GM12874 (cell line): ENCODE results near the gene GTF3C2.

Experiments
- TF ChIP-seq, protein P1 (sequence below): IDR thresholded peaks from 2 replicates; pipeline ENCODE4 v1.5.1; 2011; ENCODE audit warnings: low read depth, mild to moderate bottlenecking, control low read depth, low read length, moderate library complexity; ENCODE audit not compliant: insufficient read depth

The GTF3C2 gene

DNA sequence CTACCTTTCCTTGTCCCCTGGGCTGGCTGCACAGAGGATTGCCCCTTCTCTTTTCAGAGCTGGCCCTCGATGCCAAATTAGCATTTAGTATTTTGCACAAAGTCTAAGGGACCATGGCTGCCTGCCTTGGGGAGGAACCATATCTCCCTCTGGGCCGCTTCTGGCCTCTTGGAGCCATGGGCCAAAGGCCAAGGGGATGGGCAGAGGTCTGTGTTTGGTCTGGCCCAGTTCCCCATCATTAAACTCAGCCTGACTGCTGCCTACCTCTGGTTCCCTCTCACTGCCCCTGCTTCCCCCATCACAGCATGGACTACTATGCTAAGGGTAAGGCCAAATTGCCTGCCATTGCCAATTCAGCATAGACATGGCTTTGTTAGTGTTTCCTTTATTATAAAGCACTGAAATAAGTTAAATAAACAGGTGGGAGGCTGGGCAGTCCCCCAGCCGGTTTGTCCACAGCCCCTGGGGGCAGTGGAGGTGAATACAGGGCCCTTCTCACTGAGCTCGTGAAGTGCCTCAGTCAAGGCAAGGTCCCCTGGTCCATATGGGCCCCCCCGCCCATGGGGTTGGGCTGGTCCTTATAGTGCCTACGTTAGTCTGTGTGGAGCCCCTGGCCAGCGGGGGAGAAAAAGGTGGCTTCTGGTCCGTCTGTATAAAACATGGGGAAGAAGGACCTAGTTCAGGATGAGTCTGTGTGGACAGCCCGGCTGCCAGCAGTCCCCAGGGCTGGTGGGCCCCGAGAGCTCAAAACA lies 20.5 kb upstream of the GTF3C2 start:
- TF ChIP-seq, protein P1, sequence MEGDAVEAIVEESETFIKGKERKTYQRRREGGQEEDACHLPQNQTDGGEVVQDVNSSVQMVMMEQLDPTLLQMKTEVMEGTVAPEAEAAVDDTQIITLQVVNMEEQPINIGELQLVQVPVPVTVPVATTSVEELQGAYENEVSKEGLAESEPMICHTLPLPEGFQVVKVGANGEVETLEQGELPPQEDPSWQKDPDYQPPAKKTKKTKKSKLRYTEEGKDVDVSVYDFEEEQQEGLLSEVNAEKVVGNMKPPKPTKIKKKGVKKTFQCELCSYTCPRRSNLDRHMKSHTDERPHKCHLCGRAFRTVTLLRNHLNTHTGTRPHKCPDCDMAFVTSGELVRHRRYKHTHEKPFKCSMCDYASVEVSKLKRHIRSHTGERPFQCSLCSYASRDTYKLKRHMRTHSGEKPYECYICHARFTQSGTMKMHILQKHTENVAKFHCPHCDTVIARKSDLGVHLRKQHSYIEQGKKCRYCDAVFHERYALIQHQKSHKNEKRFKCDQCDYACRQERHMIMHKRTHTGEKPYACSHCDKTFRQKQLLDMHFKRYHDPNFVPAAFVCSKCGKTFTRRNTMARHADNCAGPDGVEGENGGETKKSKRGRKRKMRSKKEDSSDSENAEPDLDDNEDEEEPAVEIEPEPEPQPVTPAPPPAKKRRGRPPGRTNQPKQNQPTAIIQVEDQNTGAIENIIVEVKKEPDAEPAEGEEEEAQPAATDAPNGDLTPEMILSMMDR: no peak

DNA sequence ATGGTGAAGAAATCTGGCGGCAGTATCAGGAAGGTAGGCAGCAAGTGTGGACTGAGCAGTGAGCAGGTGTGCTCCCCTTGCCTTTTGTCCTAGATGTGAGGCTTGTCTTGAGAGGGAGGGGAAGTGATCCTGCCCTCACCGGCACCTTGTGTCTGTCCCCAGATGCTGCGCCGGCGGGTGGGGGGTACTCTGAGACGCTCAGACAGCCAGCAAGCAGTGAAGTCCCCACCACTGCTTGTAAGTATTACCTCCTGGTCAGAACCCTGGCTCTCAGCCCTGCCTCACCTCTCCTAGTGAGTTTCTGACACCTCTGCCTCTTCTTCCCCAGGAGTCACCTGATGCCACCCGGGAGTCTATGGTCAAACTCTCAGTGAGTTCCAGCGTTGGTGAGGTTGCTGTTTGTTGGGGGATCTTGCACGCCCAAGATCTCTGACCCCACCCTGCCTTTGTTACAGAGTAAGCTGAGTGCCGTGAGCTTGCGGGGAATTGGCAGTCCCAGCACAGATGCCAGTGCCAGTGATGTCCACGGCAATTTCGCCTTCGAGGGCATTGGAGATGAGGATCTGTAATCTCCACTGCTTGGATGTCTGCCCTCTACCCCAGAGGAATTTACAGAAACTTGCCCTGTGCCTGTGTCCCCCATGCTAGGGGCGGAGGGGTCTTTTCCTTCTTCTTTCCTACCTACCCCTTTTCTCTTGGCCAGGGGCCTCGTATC lies 19.7 kb upstream of the GTF3C2 start:
- TF ChIP-seq, protein P1: no peak

- TF ChIP-seq, protein P1: no peak
Observed at GRCh38 chr2:27375513-27376099, 19.0 kb upstream of the GTF3C2 start.

DNA sequence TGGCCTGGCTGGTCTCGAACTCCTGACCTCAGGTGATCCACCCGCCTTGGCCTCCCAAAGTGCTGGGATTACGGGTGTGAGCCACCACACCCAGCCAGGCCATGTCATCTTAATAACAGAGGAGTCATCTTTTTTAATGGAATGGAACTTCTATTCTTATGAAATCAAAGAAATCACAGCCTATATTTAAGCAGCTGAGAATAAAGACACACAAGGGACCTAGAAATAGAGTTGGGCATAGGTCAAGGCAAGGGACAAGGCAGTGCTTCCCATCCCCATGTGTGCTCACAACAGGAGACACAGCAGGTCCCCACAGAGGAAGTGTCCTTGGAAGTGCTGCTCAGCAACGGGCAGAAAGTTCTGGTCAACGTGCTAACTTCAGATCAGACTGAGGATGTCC lies 17.0 kb upstream of the GTF3C2 start:
- TF ChIP-seq, protein P1: no peak

DNA sequence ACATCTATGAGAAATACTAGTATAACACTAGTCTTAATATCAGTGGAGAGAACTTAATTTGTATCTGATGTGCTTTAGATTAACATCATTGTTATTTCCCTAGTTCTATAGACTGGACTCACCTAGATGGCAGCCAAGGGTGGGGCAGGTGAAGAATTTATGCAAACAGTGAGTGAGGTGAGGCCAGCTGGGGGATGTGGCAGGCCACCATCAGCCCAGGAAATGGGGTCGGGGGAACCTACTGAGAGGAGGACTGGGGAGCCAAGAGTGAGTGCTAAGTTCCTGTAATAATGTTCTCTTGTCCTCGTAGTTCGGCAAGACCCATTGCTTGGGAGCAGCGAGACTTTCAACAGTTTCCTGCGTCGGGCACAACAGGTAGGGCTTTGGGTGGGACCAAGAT lies 16.4 kb upstream of the GTF3C2 start:
- TF ChIP-seq, protein P1: no peak

- TF ChIP-seq, protein P1: no peak
Observed at GRCh38 chr2:27370816-27371620, 14.5 kb upstream of the GTF3C2 start.
